PFSK-1 (cell line): Measurements from ENCODE around the gene NEMP1.

Experiments
- FOXP2 ChIP-seq: optimal IDR thresholded peaks from 2 replicates; pipeline ENCODE3; 2011; ENCODE audit warnings: borderline replicate concordance, control low read depth, inconsistent platforms; ENCODE audit not compliant: insufficient read depth; ENCODE audit errors: extremely low read length, extremely low read depth
- POLR2AphosphoS5 ChIP-seq: IDR thresholded peaks from 2 replicates; pipeline ENCODE4 v1.6.1; 2012; ENCODE audit warnings: low read depth, mild to moderate bottlenecking, control low read depth, low read length, moderate library complexity
- SIN3A ChIP-seq: IDR thresholded peaks from 2 replicates; pipeline ENCODE4 v1.6.1; 2012; ENCODE audit warnings: mild to moderate bottlenecking, low read length, moderate library complexity, borderline replicate concordance; ENCODE audit not compliant: insufficient read depth
- TAF1 ChIP-seq: IDR thresholded peaks from 2 replicates; pipeline ENCODE4 v1.6.1; 2012; ENCODE audit warnings: low read length, control low read depth, borderline replicate concordance; ENCODE audit not compliant: insufficient read depth
- TF ChIP-seq, protein P1 (sequence below), 2 experiments: IDR thresholded peaks; 2 replicates each; pipeline versions ENCODE4 v1.6.1 to v1.8.0; 2011 to 2012; ENCODE audit warnings: low read depth in 2 of 2, low read length in 2 of 2, control low read depth in 1 of 2, inconsistent platforms in 1 of 2, mild to moderate bottlenecking in 1 of 2, moderate library complexity in 1 of 2; ENCODE audit not compliant: insufficient read depth in 1 of 2

DNA sequence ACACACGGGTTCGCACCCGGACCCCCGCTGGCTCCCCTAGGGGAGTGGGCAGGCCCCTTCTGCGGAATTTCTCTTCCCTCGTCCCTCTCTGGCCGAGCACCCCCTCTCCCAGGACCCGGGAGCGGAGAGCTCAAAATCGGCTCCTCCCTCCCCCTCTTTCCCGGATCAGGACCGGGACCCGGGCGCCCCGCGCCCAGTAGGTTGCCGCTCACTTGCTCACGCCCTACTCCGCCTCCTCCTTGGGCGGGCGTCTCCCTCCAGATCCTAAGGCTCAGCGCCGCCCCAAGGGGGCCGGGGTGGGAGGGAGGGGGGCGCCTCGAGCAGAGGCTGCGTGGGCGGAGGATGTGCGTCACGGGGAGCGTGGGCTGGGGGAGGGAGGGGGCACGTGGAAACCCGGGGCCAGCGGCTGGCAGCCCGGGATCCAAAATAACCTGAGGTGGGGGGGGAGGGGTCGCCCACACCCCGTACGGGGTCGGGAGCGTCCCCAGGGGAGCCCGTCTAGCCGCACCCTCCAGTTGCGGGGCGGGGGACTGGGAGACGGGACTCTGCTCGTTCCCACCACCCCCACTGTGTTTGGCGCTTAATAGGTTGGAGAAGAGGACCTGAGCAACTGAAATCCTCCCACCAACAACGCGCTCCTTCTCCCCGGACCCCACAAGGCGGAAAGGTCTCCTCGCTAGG, 8.6 kb upstream of the NEMP1 start:
- TF ChIP-seq POLR2AphosphoS5, result no peak
- TF ChIP-seq SIN3A, result no peak
- no peak for TF ChIP-seq TAF1
- TF ChIP-seq, protein P1, sequence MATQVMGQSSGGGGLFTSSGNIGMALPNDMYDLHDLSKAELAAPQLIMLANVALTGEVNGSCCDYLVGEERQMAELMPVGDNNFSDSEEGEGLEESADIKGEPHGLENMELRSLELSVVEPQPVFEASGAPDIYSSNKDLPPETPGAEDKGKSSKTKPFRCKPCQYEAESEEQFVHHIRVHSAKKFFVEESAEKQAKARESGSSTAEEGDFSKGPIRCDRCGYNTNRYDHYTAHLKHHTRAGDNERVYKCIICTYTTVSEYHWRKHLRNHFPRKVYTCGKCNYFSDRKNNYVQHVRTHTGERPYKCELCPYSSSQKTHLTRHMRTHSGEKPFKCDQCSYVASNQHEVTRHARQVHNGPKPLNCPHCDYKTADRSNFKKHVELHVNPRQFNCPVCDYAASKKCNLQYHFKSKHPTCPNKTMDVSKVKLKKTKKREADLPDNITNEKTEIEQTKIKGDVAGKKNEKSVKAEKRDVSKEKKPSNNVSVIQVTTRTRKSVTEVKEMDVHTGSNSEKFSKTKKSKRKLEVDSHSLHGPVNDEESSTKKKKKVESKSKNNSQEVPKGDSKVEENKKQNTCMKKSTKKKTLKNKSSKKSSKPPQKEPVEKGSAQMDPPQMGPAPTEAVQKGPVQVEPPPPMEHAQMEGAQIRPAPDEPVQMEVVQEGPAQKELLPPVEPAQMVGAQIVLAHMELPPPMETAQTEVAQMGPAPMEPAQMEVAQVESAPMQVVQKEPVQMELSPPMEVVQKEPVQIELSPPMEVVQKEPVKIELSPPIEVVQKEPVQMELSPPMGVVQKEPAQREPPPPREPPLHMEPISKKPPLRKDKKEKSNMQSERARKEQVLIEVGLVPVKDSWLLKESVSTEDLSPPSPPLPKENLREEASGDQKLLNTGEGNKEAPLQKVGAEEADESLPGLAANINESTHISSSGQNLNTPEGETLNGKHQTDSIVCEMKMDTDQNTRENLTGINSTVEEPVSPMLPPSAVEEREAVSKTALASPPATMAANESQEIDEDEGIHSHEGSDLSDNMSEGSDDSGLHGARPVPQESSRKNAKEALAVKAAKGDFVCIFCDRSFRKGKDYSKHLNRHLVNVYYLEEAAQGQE (IDR thresholded peaks at IDR 0.05; ENCODE audit: insufficient read depth in 1 of 2, low read depth in 2 of 2, low read length in 2 of 2), result no peak
- no peak for TF ChIP-seq FOXP2
